ENCODE measurements around the gene COL21A1.

GRCh38 chr6:56027865-56028264 is 219.5 kb downstream of the COL21A1 start:
- no peak for TF ChIP-seq CTCF (IDR thresholded peaks at IDR 0.05; ENCODE audit: low read depth, low read length)
- no peak for TF ChIP-seq EZH2phosphoT487 (IDR thresholded peaks at IDR 0.05; ENCODE audit: low read depth)

Data from OCI-LY3 (cell line).